OCI-LY3 (cell line): Measurements from ENCODE around the gene NOP16.

Experiments
- H2AFZ ChIP-seq: fragments of 200-600, 300-600 bp; shearing (Covaris generic); 2 replicates; pipeline ENCODE4 v1.6.0; 2014; ENCODE audit warnings: antibody characterized with exemption, low read depth, low read length
- H3K27ac ChIP-seq: fragments of 200-600, 300-600 bp; sonication (generic); 2 replicates; pipeline ENCODE4 v1.5.1; 2014; ENCODE audit warnings: mild to moderate bottlenecking, low read length, moderate library complexity, mixed read lengths
- H3K27me3 ChIP-seq: fragments of 200-600, 300-600 bp; sonication (generic); 2 replicates; pipeline ENCODE4 v1.6.1; 2014; ENCODE audit warnings: low read depth, low read length, mixed read lengths
- H3K36me3 ChIP-seq: fragments of 200-600, 300-600 bp; sonication (generic); replicated peaks from 2 replicates; pipeline ENCODE3; 2014; ENCODE audit warnings: low read depth, low read length, mixed read lengths
- H3K4me1 ChIP-seq: fragments of 300-600, 200-600 bp; sonication (generic); 2 replicates; pipeline ENCODE4 v1.6.1; 2014; ENCODE audit warnings: low read length, mixed read lengths
- H3K4me2 ChIP-seq: fragments of 200-600, 300-600 bp; sonication (generic); 2 replicates; pipeline ENCODE4 v1.6.1; 2014; ENCODE audit warnings: low read length, mixed read lengths
- H3K4me3 ChIP-seq: fragments of 300-600, 200-600 bp; sonication (generic); 2 replicates; pipeline ENCODE4 v1.5.1; 2014; ENCODE audit warnings: antibody characterized with exemption, mild to moderate bottlenecking, low read length, moderate library complexity
- H3K79me2 ChIP-seq: fragments of 300-600, 200-600 bp; shearing (Covaris generic); 2 replicates; pipeline ENCODE4 v1.6.1; 2014; ENCODE audit warnings: mild to moderate bottlenecking, low read length, mixed read lengths
- H3K9ac ChIP-seq: fragments of 300-600, 200-600 bp; shearing (Covaris generic); 2 replicates; pipeline ENCODE4 v1.6.0; 2014; ENCODE audit warnings: mild to moderate bottlenecking, low read length, moderate library complexity
- H3K9me3 ChIP-seq: fragments of 200-600, 300-600 bp; shearing (Covaris generic); 2 replicates; pipeline ENCODE4 v1.6.1; 2014; ENCODE audit warnings: low read length, mixed read lengths; ENCODE audit not compliant: insufficient read depth
- H4K20me1 ChIP-seq: fragments of 200-600, 300-600 bp; sonication (generic); 2 replicates; pipeline ENCODE4 v1.6.1; 2016; ENCODE audit warnings: low read length, mixed read lengths; ENCODE audit not compliant: insufficient read depth
- CTCF ChIP-seq: fragments of 200-600, 300-600 bp; sonication (generic); IDR thresholded peaks from 2 replicates; pipeline ENCODE4 v1.5.1; 2014; ENCODE audit warnings: antibody characterized with exemption, low read length, low read depth
- EZH2phosphoT487 ChIP-seq: fragments of 200-600 bp; shearing (Covaris generic); IDR thresholded peaks from 2 replicates; pipeline ENCODE4 v1.6.1; 2018; ENCODE audit warnings: antibody characterized with exemption, mixed run types, low read depth

NOP16 gene

GRCh38 chr5:176365351-176366231, 22.8 kb downstream of the NOP16 start, which contains the start of gene ARL10:
ARL10 (plus strand) TSS chr5:176365487; CDS start chr5:176365564, 77 bp downstream.
- Histone ChIP-seq H3K79me2 (peaks cover 10% of the 10 kb centered on the region), H3K27ac (no peak within 1 kb of the TSS), H2AFZ (peak within 1 kb of the TSS; percentile 59; the same call in 1 of the 2 replicates)

GRCh38 chr5:176364765-176365350, 23.5 kb downstream of the NOP16 start:
- Histone ChIP-seq H3K27me3 (no peaks in the 10 kb centered on the region), H3K9ac (peak overlapping the region; percentile 65), H3K36me3 (peaks cover under 1% of the 10 kb centered on the region), H3K4me2 (peak overlapping the region; percentile 75), H3K27ac (no peak overlapping the region), H4K20me1 (peaks cover 2% of the 10 kb centered on the region; the same call in 1 of the 2 replicates), H3K4me1 (peaks cover 14% of the 10 kb centered on the region), H3K9me3 (no peaks in the 10 kb centered on the region), H2AFZ (peak overlapping the region; percentile 59; the same call in 1 of the 2 replicates), H3K4me3 (peak overlapping the region; percentile 83), H3K79me2 (peaks cover 17% of the 10 kb centered on the region)
- TF ChIP-seq CTCF, result no peak
- TF ChIP-seq EZH2phosphoT487, result no peak

More at GRCh38 chr5:176365351-176366231, 22.8 kb downstream of the NOP16 start, which contains the start of gene ARL10:
- TF ChIP-seq EZH2phosphoT487 (no peak), CTCF (no peak)
- Histone ChIP-seq H3K9ac (peak within 1 kb of the TSS; percentile 65), H3K4me1 (peaks cover 13% of the 10 kb centered on the region), H3K9me3 (no peaks in the 10 kb centered on the region), H3K27me3 (no peaks in the 10 kb centered on the region), H4K20me1 (no peaks in the 10 kb centered on the region), H3K4me3 (peak within 1 kb of the TSS; percentile 83), H3K36me3 (no peaks in the 10 kb centered on the region), H3K4me2 (peak within 1 kb of the TSS; percentile 75)

- Histone ChIP-seq H3K4me2 (peak overlapping the region; percentile 92), H3K27ac (peak overlapping the region; percentile 90), H3K9me3 (no peaks in the 10 kb centered on the region), H3K36me3 (peaks cover 18% of the 10 kb centered on the region), H3K4me1 (peaks cover 18% of the 10 kb centered on the region), H4K20me1 (peaks cover 6% of the 10 kb centered on the region), H3K4me3 (peak overlapping the region; percentile 98), H2AFZ (peak overlapping the region; percentile 81), H3K27me3 (no peaks in the 10 kb centered on the region), H3K9ac (peak overlapping the region; percentile 97), H3K79me2 (peaks cover 41% of the 10 kb centered on the region)
- no peak for TF ChIP-seq EZH2phosphoT487
- TF ChIP-seq CTCF, result no peak
Observed at GRCh38 chr5:176362233-176362490, 26.2 kb downstream of the NOP16 start.

- peak within 1 kb of the TSS; percentile 97 for H3K9ac ChIP-seq
- no peaks in the 10 kb centered on the region for H3K9me3 ChIP-seq
- H3K4me3 ChIP-seq, result peak within 1 kb of the TSS; percentile 98
- H3K36me3 ChIP-seq, result peaks cover 20% of the 10 kb centered on the region
- peaks cover 6% of the 10 kb centered on the region for H4K20me1 ChIP-seq
- peak within 1 kb of the TSS; percentile 90 for H3K27ac ChIP-seq
- no peaks in the 10 kb centered on the region for H3K27me3 ChIP-seq
- H2AFZ ChIP-seq, result peak within 1 kb of the TSS; percentile 81
- no peak for TF ChIP-seq EZH2phosphoT487
- peak; percentile 38; the same call in 1 of the 2 replicates for TF ChIP-seq CTCF
- H3K4me2 ChIP-seq, result peak within 1 kb of the TSS; percentile 92
- H3K4me1 ChIP-seq, result peaks cover 18% of the 10 kb centered on the region
- peaks cover 47% of the 10 kb centered on the region for H3K79me2 ChIP-seq
Observed at GRCh38 chr5:176361437-176362232, 26.8 kb downstream of the NOP16 start, which contains the start of gene KIAA1191. KIAA1191 (minus strand) TSS chr5:176361764; CDS start chr5:176359508, 2,256 bp downstream.
